ENCODE measurements around the gene JPH4.

The JPH4 gene

DNA sequence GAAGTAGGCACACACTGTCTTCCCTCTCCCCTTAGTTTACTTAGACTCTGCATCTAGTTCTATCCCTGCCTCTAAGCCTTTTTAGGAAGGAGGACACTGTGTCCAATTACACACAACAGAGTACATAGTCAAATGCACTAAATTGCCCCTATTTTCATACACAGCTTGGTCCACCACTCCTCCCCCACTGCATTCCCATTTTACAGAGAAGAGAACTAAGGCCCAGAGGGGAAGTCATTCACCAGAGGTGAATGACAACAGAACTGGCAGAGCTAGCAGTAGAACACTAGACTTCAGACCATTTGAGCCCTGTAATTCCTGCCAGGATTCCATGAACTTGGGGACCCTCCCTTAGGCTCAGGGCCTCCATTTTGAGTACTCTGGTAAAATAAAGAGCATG lies 1.1 kb upstream of the JPH4 start:
- no peak for DNase-seq (ENCODE audit: low read depth)
- no peak for TF ChIP-seq CTCF (IDR thresholded peaks at IDR 0.05; ENCODE audit: low read length, missing control alignments)
- no peak overlapping the region for H3K4me3 ChIP-seq (replicated peaks; ENCODE audit: low read depth, low read length)

DNA sequence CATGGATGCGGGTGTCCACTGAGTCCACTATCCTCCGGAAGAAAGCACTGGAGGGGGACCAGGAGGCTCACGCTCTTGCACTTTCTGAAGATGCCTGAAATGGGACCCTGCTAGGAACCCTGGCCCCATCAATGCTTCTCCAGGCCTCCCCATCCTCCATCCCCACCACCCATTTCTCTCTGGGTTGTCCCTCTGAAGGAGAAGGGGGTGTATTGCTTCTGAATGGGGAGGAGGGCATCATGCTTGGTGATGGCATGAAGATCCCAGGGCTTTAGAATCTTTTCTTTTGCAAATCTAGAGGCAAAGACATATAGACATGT lies 681 bp upstream of the JPH4 start:
- TF ChIP-seq CTCF (IDR thresholded peaks at IDR 0.05; ENCODE audit: low read length, missing control alignments) = no peak
- no peak overlapping the region for H3K4me3 ChIP-seq (replicated peaks; ENCODE audit: low read depth, low read length)
- no peak for DNase-seq (ENCODE audit: low read depth)

- no peak overlapping the region for H3K4me3 ChIP-seq (replicated peaks; ENCODE audit: low read depth, low read length)
- DNase-seq (ENCODE audit: low read depth) = no peak
- TF ChIP-seq CTCF (IDR thresholded peaks at IDR 0.05; ENCODE audit: low read length, missing control alignments) = no peak
Observed at GRCh38 chr14:23577710-23578392, 739 bp downstream of the JPH4 start.

DNA sequence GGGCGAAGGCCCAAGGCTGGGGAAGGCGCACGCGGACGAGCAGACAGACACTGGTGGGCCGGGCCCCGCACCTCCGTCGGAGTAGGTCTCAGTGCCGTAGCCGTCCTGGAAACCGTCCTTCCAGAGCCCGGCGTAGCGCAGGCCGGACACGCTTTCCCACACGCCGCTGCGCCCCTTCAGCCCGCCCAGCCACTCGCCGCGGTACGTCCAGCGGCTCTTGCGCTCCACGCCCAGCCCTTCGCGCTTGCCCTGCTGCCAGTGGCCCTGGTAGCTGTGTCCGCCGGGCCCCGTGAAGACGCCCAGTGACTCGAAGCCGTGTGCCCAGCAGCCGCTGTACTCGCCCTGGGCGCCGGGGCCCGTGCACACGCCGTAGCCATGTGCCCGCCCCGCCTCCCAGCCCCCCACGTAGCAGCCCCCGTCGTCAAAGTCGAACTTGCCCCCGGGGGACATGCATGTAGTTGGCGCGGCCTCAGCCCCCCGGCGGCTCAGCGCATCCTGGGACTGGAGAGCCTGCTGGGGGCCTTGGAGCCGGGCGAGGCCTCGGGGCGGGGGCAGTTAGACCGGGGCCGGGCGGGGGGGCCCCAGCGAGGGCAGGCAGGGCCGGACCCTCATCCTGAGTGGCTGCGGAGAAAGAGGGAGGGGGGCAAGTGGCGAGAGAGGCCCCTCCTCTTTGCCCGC lies 1.4 kb downstream of the JPH4 start:
- DNase-seq (ENCODE audit: low read depth) = no peak
- TF ChIP-seq CTCF (IDR thresholded peaks at IDR 0.05; ENCODE audit: low read length, missing control alignments) = no peak
- H3K4me3 ChIP-seq (replicated peaks; ENCODE audit: low read depth, low read length) = no peak overlapping the region

DNA sequence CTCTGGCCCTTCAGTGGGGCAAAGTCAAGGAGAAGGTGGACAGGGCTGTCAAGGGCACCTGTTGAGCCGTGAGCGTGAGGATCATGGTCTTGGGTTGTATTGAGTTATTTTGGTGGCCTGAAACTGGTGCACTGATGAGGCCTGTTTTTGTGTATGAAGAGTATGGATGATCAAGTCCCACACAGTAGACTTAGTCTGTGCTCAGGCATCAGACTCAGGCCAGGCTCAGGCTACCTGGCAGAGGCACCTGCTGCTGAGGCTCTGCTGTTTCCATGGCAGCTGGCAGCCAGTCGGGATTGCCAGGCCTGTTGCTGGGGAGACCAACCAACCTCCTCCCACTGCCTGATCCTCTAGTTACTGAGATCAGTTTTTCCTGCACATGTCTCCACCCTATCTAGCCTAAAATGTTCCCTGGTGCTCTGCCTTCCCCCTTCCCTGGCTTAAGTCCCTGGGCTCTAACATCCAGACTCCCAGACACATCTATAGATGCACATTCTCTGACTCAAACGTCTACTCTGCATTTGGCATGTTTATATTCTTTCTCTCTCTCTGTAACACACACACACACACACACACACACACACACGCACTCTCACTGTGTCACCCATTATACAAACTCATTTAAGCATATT lies 5.1 kb downstream of the JPH4 start:
- no peak for TF ChIP-seq CTCF (IDR thresholded peaks at IDR 0.05; ENCODE audit: low read length, missing control alignments)
- DNase-seq (ENCODE audit: low read depth) = no peak
- no peak overlapping the region for H3K4me3 ChIP-seq (replicated peaks; ENCODE audit: low read depth, low read length)

DNA sequence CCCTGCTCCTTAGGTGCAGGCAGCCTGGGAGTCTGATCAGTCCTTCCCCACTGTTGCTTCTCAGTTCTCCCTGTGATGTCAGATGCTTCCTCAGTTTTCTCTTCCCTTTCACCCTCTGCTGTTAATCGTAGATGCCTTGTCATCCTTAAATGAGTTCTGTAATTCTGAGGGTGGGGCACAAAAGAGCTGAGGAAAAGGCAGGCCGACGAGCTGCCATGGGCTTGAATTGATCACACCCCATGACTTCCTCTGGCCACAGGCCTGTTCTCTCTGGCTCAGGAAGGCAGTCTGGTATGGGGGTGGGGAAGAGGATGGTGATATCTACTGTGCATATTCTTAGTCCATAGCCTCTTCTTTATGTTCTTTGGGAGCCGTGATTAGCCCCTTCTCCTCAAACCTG lies 5.8 kb downstream of the JPH4 start:
- TF ChIP-seq CTCF (IDR thresholded peaks at IDR 0.05; ENCODE audit: low read length, missing control alignments) = no peak
- no peak for DNase-seq (ENCODE audit: low read depth)

GRCh38 chr14:23572524-23572828 lies 6.1 kb downstream of the JPH4 start:
- no peak for TF ChIP-seq CTCF (IDR thresholded peaks at IDR 0.05; ENCODE audit: low read length, missing control alignments)
- no peak overlapping the region for H3K4me3 ChIP-seq (replicated peaks; ENCODE audit: low read depth, low read length)
- DNase-seq (ENCODE audit: low read depth) = no peak

More for the DNA sequence above, 5.8 kb downstream of the JPH4 start:
- H3K4me3 ChIP-seq (replicated peaks; ENCODE audit: low read depth, low read length) = no peak overlapping the region
